Measurements from ENCODE around the gene HELT. TPM values are rescaled to one million over a fixed set of nuclear protein-coding genes. Genes with fewer than 3 reads are reported as not detected.
A peak's percentile ranks its signal among the peaks of the same experiment; 100 is the strongest.

The HELT gene
- total RNA-seq, 1 donor from 2014 or later: not detected

DNA sequence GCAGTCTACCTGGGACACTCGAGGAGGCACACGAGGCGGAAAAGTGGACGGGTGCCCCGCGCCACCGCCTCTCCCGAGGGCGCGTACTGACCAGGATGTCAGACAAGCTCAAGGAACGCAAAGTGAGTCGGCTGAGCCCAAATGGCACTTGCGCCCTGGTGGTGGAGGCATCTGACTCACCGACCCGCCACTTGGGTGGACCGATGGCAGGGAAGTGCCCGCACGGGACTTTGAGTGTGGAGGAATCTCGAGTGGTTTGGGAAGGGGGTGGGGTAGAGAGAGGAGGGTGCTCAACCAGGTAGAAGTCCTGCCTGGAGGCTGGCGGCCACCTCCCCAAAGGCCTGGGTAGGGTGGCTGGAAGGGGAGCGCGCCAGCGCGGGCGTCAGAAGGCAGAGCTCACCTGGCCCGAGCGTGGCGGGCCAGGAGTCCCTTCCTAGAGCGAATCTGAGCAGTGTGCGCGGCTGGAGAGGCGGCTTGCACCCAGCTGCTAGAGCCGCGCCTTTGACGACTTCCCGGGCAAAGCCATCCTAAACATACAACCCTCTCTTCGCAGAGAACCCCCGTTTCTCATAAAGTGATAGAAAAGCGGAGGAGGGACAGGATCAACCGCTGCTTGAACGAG is 655 bp downstream of the HELT start:
- no peak for DNase-seq (ENCODE audit: low spot score)
- Mint-ChIP-seq H3K4me3 (ENCODE audit: unreplicated experiment) (no peak overlapping the region), H3K27me3 (ENCODE audit: unreplicated experiment) (peaks cover 42% of the 10 kb centered on the region)

DNA sequence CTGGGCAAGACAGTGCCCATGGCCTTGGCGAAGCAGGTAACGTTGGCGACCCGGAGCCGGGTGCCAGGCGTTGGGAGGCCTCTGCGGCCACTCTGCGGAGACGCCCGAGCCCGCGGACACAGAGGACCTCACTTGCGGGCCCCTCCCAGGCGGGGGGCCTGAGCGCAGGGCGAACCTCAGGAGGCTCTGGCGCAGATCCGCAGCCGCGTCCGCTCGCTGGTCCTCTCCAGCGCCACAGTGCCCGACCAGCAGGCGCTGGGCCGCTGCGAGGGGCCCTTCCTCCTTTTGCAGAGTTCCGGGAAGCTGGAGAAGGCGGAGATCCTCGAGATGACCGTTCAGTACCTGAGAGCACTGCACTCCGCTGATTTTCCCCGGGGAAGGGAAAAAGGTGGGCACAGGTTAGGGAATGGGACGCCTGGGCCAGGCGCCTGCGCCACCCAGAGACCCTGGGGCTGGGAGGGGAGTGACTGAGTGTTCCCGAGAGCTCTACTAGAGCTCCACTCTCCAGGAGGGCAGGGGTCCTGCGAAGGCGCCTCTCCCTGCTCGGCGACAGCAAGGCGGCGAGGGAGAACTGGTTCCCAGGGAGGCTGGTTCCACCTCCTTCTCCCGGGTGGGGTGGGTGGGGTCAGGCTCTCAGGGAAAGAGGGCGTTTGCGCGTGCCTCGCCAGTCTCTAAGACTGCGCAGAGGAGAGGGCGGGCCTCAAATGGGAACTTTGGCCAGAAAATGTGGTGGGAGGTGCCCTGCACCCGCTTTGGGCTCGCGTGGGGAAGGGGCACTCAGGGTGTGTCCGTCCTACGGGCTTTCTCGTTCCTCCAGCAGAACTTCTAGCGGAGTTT is 1.4 kb downstream of the HELT start:
- H3K9me3 Mint-ChIP-seq (ENCODE audit: unreplicated experiment): no peaks in the 10 kb centered on the region
- H3K27me3 Mint-ChIP-seq (ENCODE audit: unreplicated experiment): peaks cover 36% of the 10 kb centered on the region
- no peak overlapping the region for H3K4me3 Mint-ChIP-seq (ENCODE audit: unreplicated experiment)
- peak; percentile 32 for DNase-seq (ENCODE audit: low spot score)
- peaks cover 14% of the 10 kb centered on the region for H3K4me1 Mint-ChIP-seq (ENCODE audit: unreplicated experiment)
- TF ChIP-seq, protein P1, sequence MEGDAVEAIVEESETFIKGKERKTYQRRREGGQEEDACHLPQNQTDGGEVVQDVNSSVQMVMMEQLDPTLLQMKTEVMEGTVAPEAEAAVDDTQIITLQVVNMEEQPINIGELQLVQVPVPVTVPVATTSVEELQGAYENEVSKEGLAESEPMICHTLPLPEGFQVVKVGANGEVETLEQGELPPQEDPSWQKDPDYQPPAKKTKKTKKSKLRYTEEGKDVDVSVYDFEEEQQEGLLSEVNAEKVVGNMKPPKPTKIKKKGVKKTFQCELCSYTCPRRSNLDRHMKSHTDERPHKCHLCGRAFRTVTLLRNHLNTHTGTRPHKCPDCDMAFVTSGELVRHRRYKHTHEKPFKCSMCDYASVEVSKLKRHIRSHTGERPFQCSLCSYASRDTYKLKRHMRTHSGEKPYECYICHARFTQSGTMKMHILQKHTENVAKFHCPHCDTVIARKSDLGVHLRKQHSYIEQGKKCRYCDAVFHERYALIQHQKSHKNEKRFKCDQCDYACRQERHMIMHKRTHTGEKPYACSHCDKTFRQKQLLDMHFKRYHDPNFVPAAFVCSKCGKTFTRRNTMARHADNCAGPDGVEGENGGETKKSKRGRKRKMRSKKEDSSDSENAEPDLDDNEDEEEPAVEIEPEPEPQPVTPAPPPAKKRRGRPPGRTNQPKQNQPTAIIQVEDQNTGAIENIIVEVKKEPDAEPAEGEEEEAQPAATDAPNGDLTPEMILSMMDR (IDR thresholded peaks at IDR 0.05; ENCODE audit: unreplicated experiment): no peak
- no peaks in the 10 kb centered on the region for H3K36me3 Mint-ChIP-seq (ENCODE audit: low read depth, unreplicated experiment)
- no peak overlapping the region for H3K27ac Mint-ChIP-seq (ENCODE audit: unreplicated experiment)

More for the DNA sequence above, 655 bp downstream of the HELT start:
- Mint-ChIP-seq H3K4me1 (ENCODE audit: unreplicated experiment) (peaks cover 14% of the 10 kb centered on the region), H3K27ac (ENCODE audit: unreplicated experiment) (no peak overlapping the region), H3K9me3 (ENCODE audit: unreplicated experiment) (no peaks in the 10 kb centered on the region), H3K36me3 (ENCODE audit: low read depth, unreplicated experiment) (no peaks in the 10 kb centered on the region)
- TF ChIP-seq, protein P1 (IDR thresholded peaks at IDR 0.05; ENCODE audit: unreplicated experiment): no peak

DNA sequence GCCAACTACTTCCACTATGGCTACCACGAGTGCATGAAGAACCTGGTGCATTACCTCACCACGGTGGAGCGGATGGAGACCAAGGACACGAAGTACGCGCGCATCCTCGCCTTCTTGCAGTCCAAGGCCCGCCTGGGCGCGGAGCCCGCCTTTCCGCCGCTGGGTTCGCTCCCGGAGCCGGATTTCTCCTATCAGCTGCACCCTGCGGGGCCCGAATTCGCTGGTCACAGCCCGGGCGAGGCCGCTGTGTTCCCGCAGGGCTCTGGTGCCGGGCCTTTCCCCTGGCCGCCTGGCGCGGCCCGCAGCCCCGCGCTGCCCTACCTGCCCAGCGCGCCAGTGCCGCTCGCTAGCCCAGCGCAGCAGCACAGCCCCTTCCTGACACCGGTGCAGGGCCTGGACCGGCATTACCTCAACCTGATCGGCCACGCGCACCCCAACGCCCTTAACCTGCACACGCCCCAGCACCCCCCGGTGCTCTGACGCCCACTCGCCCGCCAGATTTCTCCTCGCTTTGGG is 2.1 kb downstream of the HELT start:
- Mint-ChIP-seq H3K36me3 (ENCODE audit: low read depth, unreplicated experiment) (no peaks in the 10 kb centered on the region), H3K4me1 (ENCODE audit: unreplicated experiment) (peaks cover 14% of the 10 kb centered on the region), H3K4me3 (ENCODE audit: unreplicated experiment) (peak overlapping the region; percentile 59), H3K27ac (ENCODE audit: unreplicated experiment) (no peak overlapping the region), H3K9me3 (ENCODE audit: unreplicated experiment) (no peaks in the 10 kb centered on the region), H3K27me3 (ENCODE audit: unreplicated experiment) (peaks cover 35% of the 10 kb centered on the region)
- peak; percentile 26 for DNase-seq (ENCODE audit: low spot score)
- TF ChIP-seq, protein P1 (IDR thresholded peaks at IDR 0.05; ENCODE audit: unreplicated experiment): no peak

DNA sequence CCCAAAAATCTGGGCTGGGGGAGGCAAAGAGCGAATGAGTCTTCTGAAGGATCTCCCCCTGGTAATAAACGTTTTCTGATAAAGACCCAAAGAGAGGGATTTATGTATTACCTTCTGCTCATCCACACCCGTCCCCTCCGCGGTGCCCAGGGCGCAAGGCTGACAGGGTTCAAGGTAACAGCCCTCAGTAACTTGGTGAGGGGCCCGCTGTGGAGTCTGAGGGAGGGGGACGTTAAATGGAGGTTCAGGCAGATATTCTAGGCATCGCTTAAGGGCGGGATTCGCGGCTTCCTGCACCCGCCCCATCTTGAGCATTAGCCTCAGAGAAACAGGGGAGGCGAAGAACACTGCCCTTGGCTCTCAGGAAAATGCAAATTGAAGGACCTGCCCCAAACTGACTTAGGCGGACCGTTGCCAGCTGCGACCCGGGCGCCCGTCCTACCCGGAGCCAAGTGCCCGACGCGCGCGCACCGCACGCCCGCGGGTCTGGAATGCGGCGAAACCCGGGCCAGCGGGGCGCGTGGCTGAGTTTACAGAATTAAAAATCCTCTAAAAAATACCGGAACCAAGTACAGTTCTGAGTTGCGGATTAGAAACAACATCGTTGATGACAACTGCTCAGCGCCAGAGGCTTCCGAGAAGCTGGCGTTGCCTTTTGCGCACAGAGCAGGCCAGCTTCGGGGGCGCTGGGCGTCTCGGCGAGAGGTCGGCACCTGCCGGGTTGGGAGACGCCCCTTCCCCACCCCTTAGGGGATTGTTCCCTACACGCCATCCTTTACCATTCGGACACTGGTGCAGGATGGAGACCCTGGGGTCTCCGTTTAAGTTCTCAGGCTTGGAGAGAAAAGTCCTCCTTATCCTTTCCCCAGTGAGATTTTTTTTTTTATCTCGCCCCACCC is 2.8 kb downstream of the HELT start:
- H3K4me1 Mint-ChIP-seq (ENCODE audit: unreplicated experiment): peaks cover 13% of the 10 kb centered on the region
- peaks cover 29% of the 10 kb centered on the region for H3K27me3 Mint-ChIP-seq (ENCODE audit: unreplicated experiment)
- no peaks in the 10 kb centered on the region for H3K36me3 Mint-ChIP-seq (ENCODE audit: low read depth, unreplicated experiment)
- H3K4me3 Mint-ChIP-seq (ENCODE audit: unreplicated experiment): peak overlapping the region; percentile 59
- DNase-seq (ENCODE audit: low spot score): no peak
- TF ChIP-seq, protein P1 (IDR thresholded peaks at IDR 0.05; ENCODE audit: unreplicated experiment): no peak
- H3K27ac Mint-ChIP-seq (ENCODE audit: unreplicated experiment): no peak overlapping the region
- no peaks in the 10 kb centered on the region for H3K9me3 Mint-ChIP-seq (ENCODE audit: unreplicated experiment)

Measured in endothelial cell (in vitro differentiated cells).